HL-60 (cell line): ENCODE data around the gene FASTK.

ENCODE experiments used
- POLR2AphosphoS5 ChIP-seq: IDR thresholded peaks from 2 replicates; pipeline ENCODE4 v1.6.1; 2012; ENCODE audit warnings: low read depth
- SPI1 ChIP-seq: IDR thresholded peaks from 2 replicates; pipeline ENCODE4 v1.6.1; 2012; ENCODE audit warnings: low read depth, mild to moderate bottlenecking, borderline replicate concordance
- TF ChIP-seq, protein P1 (sequence below): IDR thresholded peaks from one replicate; pipeline ENCODE4 v1.5.1; 2011; ENCODE audit warnings: low read length, control low read depth, inconsistent platforms; ENCODE audit not compliant: insufficient read depth

DNA sequence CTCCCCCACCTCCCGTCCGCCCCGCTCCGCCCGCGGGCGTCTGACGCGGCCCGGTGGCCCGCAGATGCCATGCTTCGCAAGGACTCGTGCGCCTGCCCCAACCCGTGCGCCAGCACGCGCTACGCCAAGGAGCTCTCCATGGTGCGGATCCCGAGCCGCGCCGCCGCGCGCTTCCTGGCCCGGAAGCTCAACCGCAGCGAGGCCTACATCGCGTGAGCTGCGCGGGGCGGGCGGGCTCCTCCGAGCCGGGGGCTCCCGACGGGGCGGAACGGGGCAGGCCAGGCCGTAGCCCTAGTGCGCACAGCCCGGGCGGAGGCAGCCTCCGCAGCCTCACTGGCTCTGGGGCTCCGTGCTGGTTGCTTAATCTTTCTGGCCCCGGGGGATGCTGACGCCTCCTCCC is 29.5 kb downstream of the FASTK start:
- TF ChIP-seq, protein P1, sequence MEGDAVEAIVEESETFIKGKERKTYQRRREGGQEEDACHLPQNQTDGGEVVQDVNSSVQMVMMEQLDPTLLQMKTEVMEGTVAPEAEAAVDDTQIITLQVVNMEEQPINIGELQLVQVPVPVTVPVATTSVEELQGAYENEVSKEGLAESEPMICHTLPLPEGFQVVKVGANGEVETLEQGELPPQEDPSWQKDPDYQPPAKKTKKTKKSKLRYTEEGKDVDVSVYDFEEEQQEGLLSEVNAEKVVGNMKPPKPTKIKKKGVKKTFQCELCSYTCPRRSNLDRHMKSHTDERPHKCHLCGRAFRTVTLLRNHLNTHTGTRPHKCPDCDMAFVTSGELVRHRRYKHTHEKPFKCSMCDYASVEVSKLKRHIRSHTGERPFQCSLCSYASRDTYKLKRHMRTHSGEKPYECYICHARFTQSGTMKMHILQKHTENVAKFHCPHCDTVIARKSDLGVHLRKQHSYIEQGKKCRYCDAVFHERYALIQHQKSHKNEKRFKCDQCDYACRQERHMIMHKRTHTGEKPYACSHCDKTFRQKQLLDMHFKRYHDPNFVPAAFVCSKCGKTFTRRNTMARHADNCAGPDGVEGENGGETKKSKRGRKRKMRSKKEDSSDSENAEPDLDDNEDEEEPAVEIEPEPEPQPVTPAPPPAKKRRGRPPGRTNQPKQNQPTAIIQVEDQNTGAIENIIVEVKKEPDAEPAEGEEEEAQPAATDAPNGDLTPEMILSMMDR, result no peak
- TF ChIP-seq POLR2AphosphoS5, result no peak
- TF ChIP-seq SPI1, result no peak
